H9 (cell line): Measurements from ENCODE around the gene ROPN1B. TPM values are rescaled to one million over a fixed set of nuclear protein-coding genes. Genes with fewer than 3 reads are reported as not detected.
"Not testable (repeated sequence)": the region's sequence is repeated elsewhere in the genome, so short reads cannot be mapped to it uniquely, and the experiment has no call there.

Source experiments
- DNase-seq: peaks from one replicate; pipeline ENCODE4 v3.0.0-alpha.2; 2017
- H2AFZ ChIP-seq: one replicate; pipeline ENCODE4 v1.6.1; 2013; ENCODE audit warnings: mild to moderate bottlenecking, low read length, control low read depth, moderate library complexity
- H2AK5ac ChIP-seq: 2 replicates; pipeline ENCODE4 v1.6.1; 2013; ENCODE audit warnings: low read length, control low read depth, mixed read lengths; ENCODE audit not compliant: insufficient read length
- H2BK120ac ChIP-seq: one replicate; pipeline ENCODE4 v1.6.1; 2013; ENCODE audit warnings: low read depth, mild to moderate bottlenecking, low read length, control low read depth, inconsistent platforms; ENCODE audit not compliant: poor library complexity, severe bottlenecking
- H2BK12ac ChIP-seq: 2 replicates; pipeline ENCODE4 v1.6.1; 2013; ENCODE audit warnings: low read length, control low read depth, mixed read lengths, low read depth; ENCODE audit not compliant: insufficient read length
- H2BK15ac ChIP-seq: 2 replicates; pipeline ENCODE4 v1.6.1; 2013; ENCODE audit warnings: low read depth, low read length, control low read depth
- H2BK20ac ChIP-seq: one replicate; pipeline ENCODE4 v1.6.1; 2013; ENCODE audit warnings: low read depth, mild to moderate bottlenecking, low read length, control low read depth, inconsistent platforms; ENCODE audit not compliant: poor library complexity, severe bottlenecking
- H2BK5ac ChIP-seq: 2 replicates; pipeline ENCODE4 v1.6.1; 2013; ENCODE audit warnings: low read length, control low read depth, mixed read lengths; ENCODE audit not compliant: insufficient read length
- H3K14ac ChIP-seq: 2 replicates; pipeline ENCODE4 v1.6.1; 2013; ENCODE audit warnings: low read length, control low read depth; ENCODE audit not compliant: insufficient read depth
- H3K18ac ChIP-seq: 2 replicates; pipeline ENCODE4 v1.6.1; 2013; ENCODE audit warnings: low read depth, mild to moderate bottlenecking, mixed read lengths, low read length, control low read depth; ENCODE audit not compliant: insufficient read length
- H3K23ac ChIP-seq: 2 replicates; pipeline ENCODE4 v1.6.1; 2013; ENCODE audit warnings: low read length, control low read depth, mixed read lengths, low read depth; ENCODE audit not compliant: insufficient read length
- H3K23me2 ChIP-seq: 2 replicates; pipeline ENCODE4 v1.6.1; 2013; ENCODE audit warnings: low read depth, mild to moderate bottlenecking, mixed read lengths, low read length, control low read depth; ENCODE audit not compliant: insufficient read length, poor library complexity, severe bottlenecking
- H3K27ac ChIP-seq: 2 replicates; pipeline ENCODE4 v1.5.1; 2013; ENCODE audit warnings: low read length, control low read depth, mixed read lengths, low read depth; ENCODE audit not compliant: insufficient read length
- H3K27me3 ChIP-seq: 2 replicates; pipeline ENCODE4 v1.6.1; 2013; ENCODE audit warnings: low read length, control low read depth, inconsistent platforms; ENCODE audit not compliant: insufficient read depth
- H3K4ac ChIP-seq: 2 replicates; pipeline ENCODE4 v1.6.1; 2013; ENCODE audit warnings: low read depth, mild to moderate bottlenecking, control low read depth, inconsistent platforms, low read length, moderate library complexity
- H3K4me1 ChIP-seq: 2 replicates; pipeline ENCODE4 v1.6.1; 2013; ENCODE audit warnings: low read length, control low read depth, inconsistent platforms; ENCODE audit not compliant: insufficient read depth
- H3K4me2 ChIP-seq: 2 replicates; pipeline ENCODE4 v1.6.1; 2013; ENCODE audit warnings: low read length, control low read depth, mixed read lengths; ENCODE audit not compliant: insufficient read length, insufficient read depth
- H3K56ac ChIP-seq: 2 replicates; pipeline ENCODE4 v1.6.1; 2013; ENCODE audit warnings: low read depth, mild to moderate bottlenecking, mixed read lengths, low read length, control low read depth; ENCODE audit not compliant: insufficient read length
- H3K79me1 ChIP-seq: 2 replicates; pipeline ENCODE4 v1.6.1; 2013; ENCODE audit warnings: low read depth, mild to moderate bottlenecking, moderate library complexity, low read length, control low read depth, inconsistent platforms; ENCODE audit not compliant: insufficient read depth, poor library complexity, severe bottlenecking
- H3K79me2 ChIP-seq: 2 replicates; pipeline ENCODE4 v1.6.1; 2013; ENCODE audit warnings: low read length, control low read depth, inconsistent platforms; ENCODE audit not compliant: insufficient read depth
- H3K9ac ChIP-seq: 2 replicates; pipeline ENCODE4 v1.6.1; 2013; ENCODE audit warnings: low read length, control low read depth, mixed read lengths; ENCODE audit not compliant: insufficient read length; ENCODE audit errors: extremely low read depth
- H3K9me3 ChIP-seq: one replicate; pipeline ENCODE4 v1.6.1; 2013; ENCODE audit warnings: low read depth, low read length, inconsistent platforms; ENCODE audit not compliant: control insufficient read depth
- H3T11ph ChIP-seq: one replicate; pipeline ENCODE4 v1.6.1; 2013; ENCODE audit warnings: mild to moderate bottlenecking, low read length, control low read depth, inconsistent platforms
- H4K20me1 ChIP-seq: one replicate; pipeline ENCODE4 v1.6.1; 2013; ENCODE audit not compliant: control insufficient read depth, insufficient read length, insufficient read depth
- H4K5ac ChIP-seq: 2 replicates; pipeline ENCODE4 v1.6.1; 2013; ENCODE audit warnings: low read depth, mild to moderate bottlenecking, mixed read lengths, low read length, control low read depth; ENCODE audit not compliant: insufficient read length
- H4K8ac ChIP-seq: replicated peaks from 2 replicates; pipeline ENCODE4 v1.6.1; 2013; ENCODE audit warnings: low read length, control low read depth, mixed read lengths, low read depth; ENCODE audit not compliant: insufficient read length
- H4K91ac ChIP-seq: 2 replicates; pipeline ENCODE4 v1.6.1; 2013; ENCODE audit warnings: low read depth, mild to moderate bottlenecking, moderate library complexity, mixed read lengths, low read length, control low read depth; ENCODE audit not compliant: insufficient read length
- H3K27ac Mint-ChIP-seq, 3 experiments: 2 replicates in 2 of 3; 3 replicates in 1 of 3; pipeline ENCODE4 v1.8.0; 2020 to 2021; ENCODE audit warnings: mixed read lengths in 3 of 3, mild to moderate bottlenecking in 1 of 3, moderate library complexity in 1 of 3
- H3K27me3 Mint-ChIP-seq: 2 replicates; pipeline ENCODE4 v1.8.0; 2021; ENCODE audit warnings: low read depth, mild to moderate bottlenecking, moderate library complexity, mixed read lengths
- H3K36me3 Mint-ChIP-seq, 3 experiments: 2 replicates in 2 of 3; 3 replicates in 1 of 3; pipeline ENCODE4 v1.8.0; 2020 to 2021; ENCODE audit warnings: low read depth in 3 of 3, mixed read lengths in 3 of 3; ENCODE audit not compliant: insufficient read depth in 1 of 3
- H3K4me1 Mint-ChIP-seq, 2 experiments: 2 replicates each; pipeline ENCODE4 v1.8.0; 2020; ENCODE audit warnings: mixed read lengths in 2 of 2
- H3K4me3 Mint-ChIP-seq, 2 experiments: 2 replicates in 1 of 2; 3 replicates in 1 of 2; pipeline ENCODE4 v1.8.0; 2020 to 2021; ENCODE audit warnings: mild to moderate bottlenecking in 2 of 2, mixed read lengths in 2 of 2, moderate library complexity in 1 of 2
- H3K9me3 Mint-ChIP-seq, 2 experiments: 2 replicates in 1 of 2; 3 replicates in 1 of 2; pipeline ENCODE4 v1.8.0; 2020; ENCODE audit warnings: mild to moderate bottlenecking in 2 of 2, mixed read lengths in 2 of 2, moderate library complexity in 1 of 2
- WGBS: extraction: QIAGEN DNeasy Blood & Tissue Kit; methylation state at CpG from one replicate; pipeline ENCODE4 v1.1.7; 2013; ENCODE audit warnings: missing lambda C conversion rate, low lambda C conversion rate, mixed read lengths; ENCODE audit not compliant: insufficient read length; ENCODE audit errors: extremely low coverage; 5-methylcytosine and 5-hydroxymethylcytosine counted together
- total RNA-seq: library from RNA; stranded (reverse); gene quantifications from 2 replicates; pipeline ENCODE4 v1.2.1, GENCODE V29; 2021
- TF ChIP-seq, protein P1 (sequence below): fragments of 200-600 bp; sonication (generic); conservative IDR thresholded peaks from 3 replicates; pipeline ENCODE4 v1.8.0; 2021; ENCODE audit warnings: antibody characterized with exemption, mild to moderate bottlenecking

The ROPN1B gene
- total RNA-seq, 1 experiment from 2014 or later, result not detected

DNA sequence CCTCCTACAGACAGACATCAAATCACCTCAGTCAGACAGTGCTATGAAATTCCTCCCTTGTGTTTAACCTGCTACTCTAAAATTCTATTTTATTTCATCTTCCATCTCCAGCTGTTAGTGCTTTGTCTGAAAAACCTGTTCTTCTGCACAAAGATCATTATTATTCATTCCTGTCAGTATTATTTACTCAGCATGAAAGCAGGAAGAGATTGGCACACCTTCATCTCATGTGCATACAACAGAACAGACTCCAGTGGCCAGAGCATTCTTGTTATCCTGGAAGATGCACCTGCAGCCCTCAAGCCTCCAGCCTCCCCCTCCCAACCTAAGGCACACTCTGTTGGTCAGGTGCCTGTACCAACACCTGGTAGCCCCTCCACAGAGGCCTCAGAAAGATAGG, 1.8 kb upstream of the ROPN1B start:
- Histone ChIP-seq H3K27ac (no peak overlapping the region), H2BK20ac (no peak overlapping the region), H4K20me1 (no peaks in the 10 kb centered on the region), H4K91ac (no peak overlapping the region), H2AFZ (no peak overlapping the region), H4K5ac (no peak overlapping the region), H3K4me1 (no peaks in the 10 kb centered on the region), H3K79me2 (no peaks in the 10 kb centered on the region), H3K4ac (no peak overlapping the region), H3K18ac (no peak overlapping the region), H3T11ph (no peak overlapping the region), H3K23ac (no peak overlapping the region), H3K27me3 (peaks cover 4% of the 10 kb centered on the region; the same call in 1 of the 2 replicates), H3K79me1 (no peaks in the 10 kb centered on the region), H3K14ac (no peak overlapping the region), H4K8ac (no peak overlapping the region), H3K9ac (no peak overlapping the region), H3K23me2 (peaks cover 4% of the 10 kb centered on the region), H3K4me2 (no peak overlapping the region), H3K56ac (no peak overlapping the region), H2BK15ac (no peak overlapping the region), H2BK5ac (no peak overlapping the region), H2BK120ac (no peak overlapping the region), H2AK5ac (no peak overlapping the region), H2BK12ac (no peak overlapping the region), H3K9me3 (no peaks in the 10 kb centered on the region)
- peaks cover 5 to 8% of the 10 kb centered on the region in 2 experiments for H3K4me1 Mint-ChIP-seq
- H3K36me3 Mint-ChIP-seq, result no peaks in the 10 kb centered on the region
- DNase-seq, result no peak
- no peaks in the 10 kb centered on the region for H3K9me3 Mint-ChIP-seq
- H3K27ac Mint-ChIP-seq, result no peak overlapping the region
- H3K27me3 Mint-ChIP-seq, result peaks cover 36% of the 10 kb centered on the region
- TF ChIP-seq, protein P1, sequence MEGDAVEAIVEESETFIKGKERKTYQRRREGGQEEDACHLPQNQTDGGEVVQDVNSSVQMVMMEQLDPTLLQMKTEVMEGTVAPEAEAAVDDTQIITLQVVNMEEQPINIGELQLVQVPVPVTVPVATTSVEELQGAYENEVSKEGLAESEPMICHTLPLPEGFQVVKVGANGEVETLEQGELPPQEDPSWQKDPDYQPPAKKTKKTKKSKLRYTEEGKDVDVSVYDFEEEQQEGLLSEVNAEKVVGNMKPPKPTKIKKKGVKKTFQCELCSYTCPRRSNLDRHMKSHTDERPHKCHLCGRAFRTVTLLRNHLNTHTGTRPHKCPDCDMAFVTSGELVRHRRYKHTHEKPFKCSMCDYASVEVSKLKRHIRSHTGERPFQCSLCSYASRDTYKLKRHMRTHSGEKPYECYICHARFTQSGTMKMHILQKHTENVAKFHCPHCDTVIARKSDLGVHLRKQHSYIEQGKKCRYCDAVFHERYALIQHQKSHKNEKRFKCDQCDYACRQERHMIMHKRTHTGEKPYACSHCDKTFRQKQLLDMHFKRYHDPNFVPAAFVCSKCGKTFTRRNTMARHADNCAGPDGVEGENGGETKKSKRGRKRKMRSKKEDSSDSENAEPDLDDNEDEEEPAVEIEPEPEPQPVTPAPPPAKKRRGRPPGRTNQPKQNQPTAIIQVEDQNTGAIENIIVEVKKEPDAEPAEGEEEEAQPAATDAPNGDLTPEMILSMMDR, result no peak
- no peak overlapping the region for H3K4me3 Mint-ChIP-seq

GRCh38 chr3:125968121-125968520, 857 bp upstream of the ROPN1B start:
- not testable (repeated sequence) for H3K4me1 ChIP-seq, H2BK12ac ChIP-seq, H3K27me3 ChIP-seq, H3K4me3 Mint-ChIP-seq, H2AK5ac ChIP-seq, H3K36me3 Mint-ChIP-seq, H3K23me2 ChIP-seq, H3K23ac ChIP-seq, H3K4ac ChIP-seq, H4K20me1 ChIP-seq, H3K9me3 ChIP-seq, H3K4me2 ChIP-seq, H4K5ac ChIP-seq, DNase-seq, H3K14ac ChIP-seq, H2BK5ac ChIP-seq, H3K56ac ChIP-seq, H3K79me1 ChIP-seq, H3K9ac ChIP-seq, H2BK20ac ChIP-seq, H2BK120ac ChIP-seq, H2AFZ ChIP-seq, H4K8ac ChIP-seq, H3K27ac Mint-ChIP-seq, H4K91ac ChIP-seq, H3K9me3 Mint-ChIP-seq, H2BK15ac ChIP-seq, H3K27ac ChIP-seq, H3K79me2 ChIP-seq, H3K18ac ChIP-seq, H3T11ph ChIP-seq, H3K4me1 Mint-ChIP-seq
- WGBS, result no CpG with 5 or more reads among the region's 2 CpGs
- H3K27me3 Mint-ChIP-seq, result peaks cover 38% of the 10 kb centered on the region
